Right cardiac atrium (tissue), 5 donors: ENCODE measurements around the gene SMC6. TPM values are rescaled to one million over a fixed set of nuclear protein-coding genes. Genes with fewer than 3 reads are reported as not detected.

ENCODE experiments used
- ATAC-seq, 2 donors: fragments of 200-7000 bp; cut with Tn5 transposase; one replicate each; pipeline versions ENCODE4 v1.8.0 to v1.9.1; 2020; ENCODE audit warnings: moderate library complexity in 2 of 2, mild to moderate bottlenecking in 1 of 2
- DNase-seq, 3 donors: peaks; one replicate each; pipeline ENCODE4 v3.0.0-alpha.2; 2020
- H3K27ac ChIP-seq: one replicate; pipeline ENCODE4 v1.5.1; 2013; ENCODE audit warnings: mild to moderate bottlenecking, low read length, control low read depth, moderate library complexity
- H3K27me3 ChIP-seq: one replicate; pipeline ENCODE4 v1.6.1; 2013; ENCODE audit not compliant: control insufficient read depth, insufficient read depth
- H3K4me1 ChIP-seq: one replicate; pipeline ENCODE4 v1.6.1; 2013; ENCODE audit warnings: low read length; ENCODE audit not compliant: control insufficient read depth, insufficient read depth
- H3K4me3 ChIP-seq: one replicate; pipeline ENCODE4 v1.5.1; 2013; ENCODE audit warnings: low read length, control low read depth
- H3K9me3 ChIP-seq: one replicate; pipeline ENCODE4 v1.6.1; 2013; ENCODE audit warnings: low read length; ENCODE audit not compliant: control insufficient read depth
- WGBS: extraction: QIAGEN DNeasy Blood & Tissue Kit; methylation state at CpG from one replicate; pipeline ENCODE4 v1.1.7; 2013; 5-methylcytosine and 5-hydroxymethylcytosine counted together
- intact Hi-C, 4 donors: fragments of 100-400 bp; cut with DNase I; formaldehyde crosslinking; loops; one replicate each; pipeline versions ENCODE4 v1.11.0 to v1.14.0; 2022 to 2023
- polyA plus RNA-seq: library from polyadenylated mRNA; stranded (reverse); fragments of 200-250 nt; gene quantifications from one replicate; pipeline ENCODE4 v1.2.3, GENCODE V29; 2013
- total RNA-seq, 4 donors: library from RNA; stranded (reverse); fragmentation: NEBNext Ultra II Directional; extraction: Animal tissue kit (Norgen Biotek cat#: 25700); gene quantifications; one replicate each; pipeline ENCODE4 v1.2.1, GENCODE V29; 2021
- donor health status: healthy with polysubstance abuse.
- donor health status: DM: no; HTN: yes; CAD: no.
- donor health status: DM: no; HTN: no; CAD: no.
- donor health status: DM: no; HTN: yes; CAD: no; lungs with severe emphysema.
- donor health status: DM: yes; HTN: yes; CAD: no.

The SMC6 gene
- total and polyA plus RNA-seq, 5 donors: 10.0 to 14.6 (median 12.7) TPM

GRCh38 chr2:17763641-17764333, 10.2 kb upstream of the SMC6 start:
- Histone ChIP-seq H3K9me3 (no peaks in the 10 kb centered on the region), H3K27me3 (no peaks in the 10 kb centered on the region), H3K27ac (no peak overlapping the region), H3K4me1 (no peaks in the 10 kb centered on the region), H3K4me3 (no peak overlapping the region)
- DNase-seq (no peak), ATAC-seq (no peak)
- intact Hi-C loops: no loop called here
- 85% methylated on average over 10 of the region's 10 CpGs for WGBS

- no peaks in the 10 kb centered on the region for H3K9me3 ChIP-seq
- WGBS: 98% methylated on average over 1 of the region's 1 CpG
- DNase-seq (no peak), ATAC-seq (no peak)
- intact Hi-C loops: no loop called here
- no peaks in the 10 kb centered on the region for H3K27me3 ChIP-seq
- no peak overlapping the region for H3K27ac ChIP-seq
- no peak overlapping the region for H3K4me3 ChIP-seq
- H3K4me1 ChIP-seq: no peaks in the 10 kb centered on the region
Measured at GRCh38 chr2:17762451-17762850, 8.8 kb upstream of the SMC6 start.

- Histone ChIP-seq H3K4me1 (no peaks in the 10 kb centered on the region), H3K4me3 (no peak overlapping the region), H3K9me3 (no peaks in the 10 kb centered on the region), H3K27ac (no peak overlapping the region), H3K27me3 (no peaks in the 10 kb centered on the region)
- ATAC-seq: no peak
- intact Hi-C loops: loop anchor here in 2 of 4 donors (10.0 kb wide), 1 partner anchor 65 kb away; no protein-coding TSS in a partner anchor
- 89% methylated on average over 2 of the region's 2 CpGs for WGBS
- no peak for DNase-seq
Measured at GRCh38 chr2:17759805-17760204, 6.2 kb upstream of the SMC6 start.

- intact Hi-C loops: loop anchor here in 2 of 4 donors (10.0 kb wide), 1 partner anchor 67 kb away; no protein-coding TSS in a partner anchor
- WGBS: 77% methylated on average over 3 of the region's 3 CpGs
- no peak overlapping the region for H3K4me3 ChIP-seq
- H3K4me1 ChIP-seq: peaks cover 3% of the 10 kb centered on the region
- no peaks in the 10 kb centered on the region for H3K9me3 ChIP-seq
- H3K27me3 ChIP-seq: no peaks in the 10 kb centered on the region
- DNase-seq: no peak
- H3K27ac ChIP-seq: no peak overlapping the region
- ATAC-seq: no peak
Measured at GRCh38 chr2:17758118-17758517, 4.5 kb upstream of the SMC6 start.

GRCh38 chr2:17757321-17757720, 3.7 kb upstream of the SMC6 start:
- Histone ChIP-seq H3K27ac (no peak overlapping the region), H3K4me1 (peaks cover 3% of the 10 kb centered on the region)

GRCh38 chr2:17756668-17757067, 3.1 kb upstream of the SMC6 start:
- intact Hi-C loops: loop anchor here in 2 of 4 donors (10.0 kb wide), 1 partner anchor 68 kb away; no protein-coding TSS in a partner anchor
- no peak for DNase-seq
- WGBS: 69% methylated on average over 6 of the region's 6 CpGs
- H3K4me3 ChIP-seq: no peak overlapping the region
- H3K4me1 ChIP-seq: peaks cover 3% of the 10 kb centered on the region
- H3K27me3 ChIP-seq: no peaks in the 10 kb centered on the region
- no peak for ATAC-seq
- H3K27ac ChIP-seq: no peak overlapping the region
- no peaks in the 10 kb centered on the region for H3K9me3 ChIP-seq

More at GRCh38 chr2:17757321-17757720, 3.7 kb upstream of the SMC6 start:
- ATAC-seq (no peak), DNase-seq (no peak)
- Histone ChIP-seq H3K4me3 (no peak overlapping the region), H3K9me3 (no peaks in the 10 kb centered on the region), H3K27me3 (no peaks in the 10 kb centered on the region)
- intact Hi-C loops: loop anchor here in 2 of 4 donors (10.0 kb wide), 1 partner anchor 67 kb away; no protein-coding TSS in a partner anchor
- 45% methylated on average over 2 of the region's 2 CpGs for WGBS

- ATAC-seq: no peak
- no peak overlapping the region for H3K27ac ChIP-seq
- H3K4me1 ChIP-seq: peaks cover 3% of the 10 kb centered on the region
- WGBS: 15% methylated on average over 8 of the region's 8 CpGs
- H3K27me3 ChIP-seq: no peaks in the 10 kb centered on the region
- H3K9me3 ChIP-seq: no peaks in the 10 kb centered on the region
- intact Hi-C loops: loop anchor here in 2 of 4 donors (10.0 kb wide), 1 partner anchor 70 kb away; no protein-coding TSS in a partner anchor
- no peak for DNase-seq
- H3K4me3 ChIP-seq: peak overlapping the region; percentile 51
Measured at GRCh38 chr2:17754773-17755425, 1.3 kb upstream of the SMC6 start.

- no peak for DNase-seq
- WGBS: under 1% methylated on average over 70 of the region's 70 CpGs
- Histone ChIP-seq H3K4me1 (peaks cover 3% of the 10 kb centered on the region), H3K9me3 (no peaks in the 10 kb centered on the region), H3K4me3 (peak overlapping the region; percentile 51), H3K27me3 (no peaks in the 10 kb centered on the region), H3K27ac (peak overlapping the region; percentile 99)
- peak; percentile 87 to 89 for ATAC-seq
- intact Hi-C loops: loop anchor here in 2 of 4 donors (10.0 kb wide), 1 partner anchor 72 kb away; no protein-coding TSS in a partner anchor
Measured at GRCh38 chr2:17752892-17753802, 463 bp downstream of the SMC6 start.

- no peak for DNase-seq
- intact Hi-C loops: loop anchor here in 2 of 4 donors (10.0 kb wide), 1 partner anchor 73 kb away; no protein-coding TSS in a partner anchor
- 42% methylated on average over 3 of the region's 3 CpGs for WGBS
- Histone ChIP-seq H3K27ac (no peak overlapping the region), H3K9me3 (no peaks in the 10 kb centered on the region), H3K4me3 (peak overlapping the region; percentile 51), H3K27me3 (no peaks in the 10 kb centered on the region), H3K4me1 (peaks cover 3% of the 10 kb centered on the region)
- ATAC-seq: no peak
Measured at GRCh38 chr2:17752246-17752645, 1.4 kb downstream of the SMC6 start.

GRCh38 chr2:17749753-17750438, 3.7 kb downstream of the SMC6 start:
- no peaks in the 10 kb centered on the region for H3K27me3 ChIP-seq
- 85% methylated on average over 2 of the region's 2 CpGs for WGBS
- ATAC-seq (no peak), DNase-seq (no peak)
- peaks cover 3% of the 10 kb centered on the region for H3K4me1 ChIP-seq
- H3K4me3 ChIP-seq: no peak overlapping the region
- no peaks in the 10 kb centered on the region for H3K9me3 ChIP-seq
- no peak overlapping the region for H3K27ac ChIP-seq
- intact Hi-C loops: loop anchor here in 2 of 4 donors (10.0 kb wide), 1 partner anchor 75 kb away; no protein-coding TSS in a partner anchor
